WI38 (cell line): Measurements from ENCODE around the gene ACCSL.

Experiments used
- H3K4me3 ChIP-seq: 2 replicates; pipeline ENCODE4 v1.5.1; 2011; ENCODE audit warnings: low read depth, mild to moderate bottlenecking, control low read depth, low read length
- TF ChIP-seq, protein P1 (sequence below): IDR thresholded peaks from 2 replicates; pipeline ENCODE4 v1.5.1; 2012; ENCODE audit warnings: low read depth, mild to moderate bottlenecking, control low read depth, low read length

Gene ACCSL

GRCh38 chr11:44018829-44019228 lies 29.0 kb upstream of the ACCSL start:
- TF ChIP-seq, protein P1, sequence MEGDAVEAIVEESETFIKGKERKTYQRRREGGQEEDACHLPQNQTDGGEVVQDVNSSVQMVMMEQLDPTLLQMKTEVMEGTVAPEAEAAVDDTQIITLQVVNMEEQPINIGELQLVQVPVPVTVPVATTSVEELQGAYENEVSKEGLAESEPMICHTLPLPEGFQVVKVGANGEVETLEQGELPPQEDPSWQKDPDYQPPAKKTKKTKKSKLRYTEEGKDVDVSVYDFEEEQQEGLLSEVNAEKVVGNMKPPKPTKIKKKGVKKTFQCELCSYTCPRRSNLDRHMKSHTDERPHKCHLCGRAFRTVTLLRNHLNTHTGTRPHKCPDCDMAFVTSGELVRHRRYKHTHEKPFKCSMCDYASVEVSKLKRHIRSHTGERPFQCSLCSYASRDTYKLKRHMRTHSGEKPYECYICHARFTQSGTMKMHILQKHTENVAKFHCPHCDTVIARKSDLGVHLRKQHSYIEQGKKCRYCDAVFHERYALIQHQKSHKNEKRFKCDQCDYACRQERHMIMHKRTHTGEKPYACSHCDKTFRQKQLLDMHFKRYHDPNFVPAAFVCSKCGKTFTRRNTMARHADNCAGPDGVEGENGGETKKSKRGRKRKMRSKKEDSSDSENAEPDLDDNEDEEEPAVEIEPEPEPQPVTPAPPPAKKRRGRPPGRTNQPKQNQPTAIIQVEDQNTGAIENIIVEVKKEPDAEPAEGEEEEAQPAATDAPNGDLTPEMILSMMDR: no peak
- no peak overlapping the region for H3K4me3 ChIP-seq

DNA sequence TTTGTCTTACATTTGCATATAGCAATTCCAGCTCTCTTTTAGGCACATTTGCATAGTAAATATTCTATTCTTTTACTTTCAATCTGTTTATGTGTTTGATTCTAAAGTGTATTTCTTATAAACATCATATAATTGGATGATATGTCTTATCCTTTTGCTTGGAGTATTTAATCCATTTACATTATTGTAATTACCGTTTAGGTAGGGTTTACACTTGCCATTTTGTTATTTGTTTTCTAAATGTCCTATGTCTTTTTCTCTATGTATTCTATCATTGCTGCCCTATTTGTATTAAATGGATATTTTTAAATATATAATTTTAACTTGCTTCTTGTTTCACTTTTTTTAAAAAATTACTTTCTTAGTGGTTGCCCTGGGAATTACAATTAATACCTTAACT lies 22.8 kb upstream of the ACCSL start:
- H3K4me3 ChIP-seq: no peak overlapping the region
- TF ChIP-seq, protein P1: no peak

- no peak overlapping the region for H3K4me3 ChIP-seq
- TF ChIP-seq, protein P1: no peak
Measured at GRCh38 chr11:44025727-44026126, 22.1 kb upstream of the ACCSL start.

DNA sequence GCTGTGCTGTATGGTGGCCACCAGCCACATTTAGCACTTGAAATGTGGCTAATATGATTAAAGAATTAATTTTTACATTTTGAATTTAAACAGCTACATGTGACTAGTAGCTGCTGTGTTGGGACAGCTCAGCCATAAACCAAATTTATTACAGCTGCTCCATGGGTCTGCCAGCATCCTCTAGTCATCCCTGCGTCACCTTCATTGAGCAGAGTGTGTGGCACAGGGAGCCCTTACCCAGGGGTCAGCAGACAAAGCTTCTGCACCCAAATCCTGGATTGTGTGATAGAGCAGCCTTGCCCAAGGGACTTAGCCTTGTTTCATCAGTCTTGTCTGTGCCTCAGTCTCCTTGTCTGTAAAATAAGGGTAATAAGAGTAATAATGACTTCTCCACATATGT lies 19.4 kb upstream of the ACCSL start:
- TF ChIP-seq, protein P1: no peak
- H3K4me3 ChIP-seq: no peak overlapping the region

DNA sequence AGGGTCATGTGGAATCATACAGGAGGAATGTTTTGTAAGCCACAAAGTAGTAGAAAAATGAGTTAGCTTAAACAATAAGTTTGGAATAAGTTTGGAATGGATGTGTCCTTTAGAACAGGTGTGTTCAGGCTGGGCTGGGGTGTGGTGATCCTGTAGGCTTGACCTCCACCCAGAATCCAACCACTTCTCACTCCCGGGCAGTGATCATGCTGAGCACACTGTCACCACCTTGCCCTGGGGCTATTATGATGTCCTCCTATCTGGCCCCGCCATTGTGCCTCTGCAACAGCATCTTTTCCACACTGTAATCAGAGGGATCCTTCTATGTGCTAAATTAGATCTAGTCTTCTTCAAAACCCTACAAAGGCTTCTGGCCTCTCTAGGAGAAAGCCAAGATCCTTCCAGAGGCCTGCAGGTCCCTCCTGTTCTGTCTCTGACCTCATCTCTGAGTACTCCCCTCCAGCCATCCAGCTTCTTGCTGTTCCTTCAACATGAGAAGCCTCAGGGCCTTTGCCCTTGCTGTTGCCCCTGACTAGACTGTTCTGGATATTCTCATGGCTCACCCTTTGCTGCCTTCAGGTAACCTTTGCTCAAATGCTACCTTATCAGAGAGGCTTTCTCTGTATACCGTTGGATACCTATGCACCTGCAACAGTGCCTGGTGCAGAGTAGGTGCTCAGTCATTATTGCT lies 18.8 kb upstream of the ACCSL start:
- no peak overlapping the region for H3K4me3 ChIP-seq
- TF ChIP-seq, protein P1: no peak

DNA sequence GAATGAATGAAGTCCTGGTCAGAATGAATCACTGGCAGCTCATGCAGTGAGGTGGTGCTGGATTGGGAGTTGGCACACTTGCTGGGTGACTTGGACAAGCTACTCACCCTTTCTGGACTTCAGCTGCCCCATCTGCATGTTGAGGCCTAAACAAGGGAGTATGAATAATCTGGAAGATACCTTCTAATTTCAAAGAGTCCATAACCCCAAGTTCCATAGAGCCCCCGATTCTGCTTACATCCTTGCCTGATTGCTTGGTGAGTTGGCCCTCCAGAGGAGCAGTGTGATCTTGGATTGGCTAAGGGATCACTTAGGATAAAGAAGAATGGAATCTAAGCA lies 18.3 kb upstream of the ACCSL start:
- TF ChIP-seq, protein P1: no peak
- no peak overlapping the region for H3K4me3 ChIP-seq

- TF ChIP-seq, protein P1: no peak
Measured at GRCh38 chr11:44029977-44030911, 17.5 kb upstream of the ACCSL start.

More at GRCh38 chr11:44029977-44030911, 17.5 kb upstream of the ACCSL start:
- H3K4me3 ChIP-seq: no peak overlapping the region
